GM23338 (cell line): ENCODE results near the gene TGOLN2. TPM values are rescaled to one million over a fixed set of nuclear protein-coding genes. Genes with fewer than 3 reads are reported as not detected.

Experiments used
- ATAC-seq: fragments of 200-7000 bp; cut with Tn5 transposase; 3 replicates; pipeline ENCODE4 v1.9.1; 2020
- DNase-seq: peaks from one replicate; pipeline ENCODE4 v3.0.0-alpha.2; 2015; ENCODE audit warnings: low spot score
- H2AFZ ChIP-seq: fragments of 200-600 bp; sonication (generic); 2 replicates; pipeline ENCODE4 v1.8.0; 2016; ENCODE audit warnings: antibody characterized with exemption, mild to moderate bottlenecking, moderate library complexity
- H3F3A ChIP-seq: fragments of 200-600 bp; sonication (generic); replicated peaks from 2 replicates; pipeline ENCODE4 v1.8.0; 2017; ENCODE audit warnings: antibody characterized with exemption, mixed run types, low read depth
- H3K27ac ChIP-seq: fragments of 200-600 bp; sonication (generic); 2 replicates; pipeline ENCODE4 v1.6.1; 2016; ENCODE audit warnings: low read depth
- H3K27me3 ChIP-seq: fragments of 200-600 bp; sonication (generic); 2 replicates; pipeline ENCODE4 v1.8.0; 2016; ENCODE audit warnings: mild to moderate bottlenecking, mixed run types, moderate library complexity; ENCODE audit not compliant: insufficient read depth
- H3K36me3 ChIP-seq: fragments of 200-600 bp; sonication (generic); 2 replicates; pipeline ENCODE4 v1.8.0; 2016; ENCODE audit warnings: mild to moderate bottlenecking; ENCODE audit not compliant: insufficient read depth
- H3K4me1 ChIP-seq: fragments of 200-600 bp; sonication (generic); 2 replicates; pipeline ENCODE4 v1.8.0; 2016; ENCODE audit warnings: mild to moderate bottlenecking, moderate library complexity; ENCODE audit not compliant: insufficient read depth
- H3K4me2 ChIP-seq: fragments of 200-600 bp; sonication (generic); 2 replicates; pipeline ENCODE4 v1.7.1; 2017; ENCODE audit warnings: mixed run types
- H3K4me3 ChIP-seq: fragments of 200-600 bp; sonication (generic); 2 replicates; pipeline ENCODE4 v1.6.1; 2016; ENCODE audit warnings: mixed run types
- H3K79me2 ChIP-seq: fragments of 200-600 bp; sonication (generic); replicated peaks from 2 replicates; pipeline ENCODE4 v1.8.0; 2017; ENCODE audit warnings: mild to moderate bottlenecking; ENCODE audit not compliant: insufficient read depth
- H3K9me2 ChIP-seq: fragments of 200-600 bp; sonication (generic); 2 replicates; pipeline ENCODE4 v1.8.0; 2017; ENCODE audit not compliant: insufficient read depth
- H4K20me1 ChIP-seq: fragments of 200-600 bp; sonication (generic); replicated peaks from 2 replicates; pipeline ENCODE4 v1.8.0; 2017; ENCODE audit warnings: mild to moderate bottlenecking; ENCODE audit not compliant: insufficient read depth
- H3K27ac Mint-ChIP-seq: 2 replicates; pipeline ENCODE4 v1.8.0; 2020; ENCODE audit warnings: inconsistent platforms, mild to moderate bottlenecking, moderate library complexity, mixed read lengths
- H3K27me3 Mint-ChIP-seq: 3 replicates; pipeline ENCODE4 v1.8.0; 2022; ENCODE audit warnings: low read depth, mild to moderate bottlenecking, moderate library complexity, mixed read lengths, inconsistent platforms; ENCODE audit not compliant: insufficient read depth, poor library complexity
- H3K36me3 Mint-ChIP-seq: 3 replicates; pipeline ENCODE4 v1.8.0; 2021; ENCODE audit warnings: low read depth, mild to moderate bottlenecking, inconsistent platforms, moderate library complexity, mixed read lengths
- H3K4me1 Mint-ChIP-seq: 3 replicates; pipeline ENCODE4 v1.8.0; 2020; ENCODE audit warnings: mild to moderate bottlenecking, inconsistent platforms, mixed read lengths
- H3K4me3 Mint-ChIP-seq: 3 replicates; pipeline ENCODE4 v1.8.0; 2021; ENCODE audit warnings: moderate library complexity, mild to moderate bottlenecking, inconsistent platforms, mixed read lengths
- H3K9me3 Mint-ChIP-seq: 3 replicates; pipeline ENCODE4 v1.8.0; 2020; ENCODE audit warnings: moderate library complexity, mild to moderate bottlenecking, inconsistent platforms, mixed read lengths
- CREB1 ChIP-seq: fragments of 250-450 bp; sonication (Bioruptor Pico); IDR thresholded peaks from 2 replicates; pipeline ENCODE4 v1.5.0; 2020; ENCODE audit warnings: low read depth, mild to moderate bottlenecking, moderate library complexity
- EZH2 ChIP-seq: fragments of 200-600 bp; sonication (generic); IDR thresholded peaks from one replicate; pipeline ENCODE4 v1.8.0; 2017; ENCODE audit warnings: antibody characterized with exemption, mild to moderate bottlenecking, low read depth; ENCODE audit not compliant: unreplicated experiment
- EZH2phosphoT487 ChIP-seq: fragments of 200-600 bp; sonication (generic); IDR thresholded peaks from one replicate; pipeline ENCODE4 v1.8.1; 2018; ENCODE audit warnings: antibody characterized with exemption; ENCODE audit not compliant: unreplicated experiment
- JUNB ChIP-seq: IDR thresholded peaks from one replicate; pipeline ENCODE4 v1.6.1; 2016; ENCODE audit warnings: antibody characterized with exemption; ENCODE audit not compliant: unreplicated experiment
- NANOG ChIP-seq: IDR thresholded peaks from 2 replicates; pipeline ENCODE4 v1.6.1; 2016; ENCODE audit warnings: antibody characterized with exemption, borderline replicate concordance
- POLR2AphosphoS5 ChIP-seq: IDR thresholded peaks from 2 replicates; pipeline ENCODE4 v1.6.1; 2016; ENCODE audit warnings: antibody characterized with exemption, low read depth
- STAT1 ChIP-seq: IDR thresholded peaks from one replicate; pipeline ENCODE4 v1.6.1; 2016; ENCODE audit warnings: antibody characterized with exemption; ENCODE audit not compliant: unreplicated experiment
- ZNF114 ChIP-seq: fragments of 250-450 bp; sonication (Bioruptor Pico); IDR thresholded peaks from 2 replicates; pipeline ENCODE4 v1.5.0; 2020; ENCODE audit warnings: mild to moderate bottlenecking, moderate library complexity
- ZNF331 ChIP-seq: fragments of 250-450 bp; sonication (Bioruptor Pico); IDR thresholded peaks from 2 replicates; pipeline ENCODE4 v1.5.0; 2020; ENCODE audit warnings: low read depth, mild to moderate bottlenecking, moderate library complexity
- polyA plus RNA-seq: library from polyadenylated mRNA; unstranded; fragments of >200 nt; fragmentation: Nextera tagmentation; extraction: Ambion mirVana; gene quantifications from 2 replicates; pipeline ENCODE4 v1.2.1, GENCODE V29; 2016
- total RNA-seq: library from RNA; depleted of rRNA; stranded (reverse); fragments of >200 nt; shearing (Covaris generic); gene quantifications from 2 replicates; pipeline ENCODE4 v1.2.3, GENCODE V29; 2014
- TF ChIP-seq, protein P1 (sequence below): IDR thresholded peaks from one replicate; pipeline ENCODE4 v1.6.1; 2018; ENCODE audit warnings: antibody characterized with exemption; ENCODE audit not compliant: unreplicated experiment
- TF ChIP-seq, protein P2 (sequence below): IDR thresholded peaks from 2 replicates; pipeline ENCODE4 v1.6.1; 2016; ENCODE audit warnings: antibody characterized with exemption
- TF ChIP-seq, protein P3 (sequence below): fragments of 250-450 bp; sonication (Bioruptor Pico); IDR thresholded peaks from 2 replicates; pipeline ENCODE4 v1.5.0; 2020; ENCODE audit warnings: mild to moderate bottlenecking, moderate library complexity

TGOLN2 gene
- total and polyA plus RNA-seq, 2 experiments from 2014 or later, result 20.8 to 48.3 TPM

DNA sequence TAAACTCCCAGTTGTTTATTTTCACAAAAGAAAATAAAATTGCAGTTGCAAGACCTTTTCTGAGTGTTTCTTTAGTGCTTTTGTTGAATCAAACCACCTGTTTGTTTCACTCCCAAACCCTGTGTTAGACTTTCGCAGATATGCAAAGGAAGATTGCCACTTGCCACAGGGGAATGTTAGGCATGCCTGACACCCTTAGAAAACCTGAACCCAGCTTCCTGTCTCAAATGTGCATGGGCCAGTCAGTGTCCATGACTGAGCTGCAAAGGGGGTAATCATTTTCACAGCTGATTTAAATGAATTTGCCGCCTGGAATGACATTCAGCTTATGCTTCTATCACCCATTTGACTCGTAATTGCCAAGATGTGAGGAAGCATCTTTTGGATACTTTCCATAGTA is 17.5 kb downstream of the TGOLN2 start:
- DNase-seq (peak; percentile 39), ATAC-seq (no peak)
- Mint-ChIP-seq H3K27ac (no peak overlapping the region), H3K27me3 (peaks cover 22% of the 10 kb centered on the region), H3K4me3 (no peak overlapping the region; the same call in 2 of the 3 replicates), H3K9me3 (no peaks in the 10 kb centered on the region), H3K4me1 (peaks cover 32% of the 10 kb centered on the region), H3K36me3 (peaks cover 51% of the 10 kb centered on the region)
- Histone ChIP-seq H3K4me1 (peaks cover 21% of the 10 kb centered on the region), H3K27ac (peak overlapping the region; percentile 73), H3K4me2 (no peak overlapping the region), H2AFZ (no peak overlapping the region), H4K20me1 (peaks cover 7% of the 10 kb centered on the region; the same call in 1 of the 2 replicates), H3F3A (peaks cover 11% of the 10 kb centered on the region), H3K79me2 (no peaks in the 10 kb centered on the region), H3K9me2 (no peaks in the 10 kb centered on the region), H3K36me3 (peaks cover 4% of the 10 kb centered on the region; the same call in 1 of the 2 replicates), H3K4me3 (no peak overlapping the region), H3K27me3 (no peaks in the 10 kb centered on the region)
- TF ChIP-seq EZH2 (no peak), EZH2phosphoT487 (no peak), POLR2AphosphoS5 (no peak), STAT1 (no peak), NANOG (no peak), ZNF331 (CRISPR knock-in tag) (no peak), ZNF114 (CRISPR knock-in tag) (no peak), CREB1 (CRISPR knock-in tag) (no peak), JUNB (no peak)
- TF ChIP-seq, protein P1, sequence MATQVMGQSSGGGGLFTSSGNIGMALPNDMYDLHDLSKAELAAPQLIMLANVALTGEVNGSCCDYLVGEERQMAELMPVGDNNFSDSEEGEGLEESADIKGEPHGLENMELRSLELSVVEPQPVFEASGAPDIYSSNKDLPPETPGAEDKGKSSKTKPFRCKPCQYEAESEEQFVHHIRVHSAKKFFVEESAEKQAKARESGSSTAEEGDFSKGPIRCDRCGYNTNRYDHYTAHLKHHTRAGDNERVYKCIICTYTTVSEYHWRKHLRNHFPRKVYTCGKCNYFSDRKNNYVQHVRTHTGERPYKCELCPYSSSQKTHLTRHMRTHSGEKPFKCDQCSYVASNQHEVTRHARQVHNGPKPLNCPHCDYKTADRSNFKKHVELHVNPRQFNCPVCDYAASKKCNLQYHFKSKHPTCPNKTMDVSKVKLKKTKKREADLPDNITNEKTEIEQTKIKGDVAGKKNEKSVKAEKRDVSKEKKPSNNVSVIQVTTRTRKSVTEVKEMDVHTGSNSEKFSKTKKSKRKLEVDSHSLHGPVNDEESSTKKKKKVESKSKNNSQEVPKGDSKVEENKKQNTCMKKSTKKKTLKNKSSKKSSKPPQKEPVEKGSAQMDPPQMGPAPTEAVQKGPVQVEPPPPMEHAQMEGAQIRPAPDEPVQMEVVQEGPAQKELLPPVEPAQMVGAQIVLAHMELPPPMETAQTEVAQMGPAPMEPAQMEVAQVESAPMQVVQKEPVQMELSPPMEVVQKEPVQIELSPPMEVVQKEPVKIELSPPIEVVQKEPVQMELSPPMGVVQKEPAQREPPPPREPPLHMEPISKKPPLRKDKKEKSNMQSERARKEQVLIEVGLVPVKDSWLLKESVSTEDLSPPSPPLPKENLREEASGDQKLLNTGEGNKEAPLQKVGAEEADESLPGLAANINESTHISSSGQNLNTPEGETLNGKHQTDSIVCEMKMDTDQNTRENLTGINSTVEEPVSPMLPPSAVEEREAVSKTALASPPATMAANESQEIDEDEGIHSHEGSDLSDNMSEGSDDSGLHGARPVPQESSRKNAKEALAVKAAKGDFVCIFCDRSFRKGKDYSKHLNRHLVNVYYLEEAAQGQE, result no peak
- TF ChIP-seq, protein P2, sequence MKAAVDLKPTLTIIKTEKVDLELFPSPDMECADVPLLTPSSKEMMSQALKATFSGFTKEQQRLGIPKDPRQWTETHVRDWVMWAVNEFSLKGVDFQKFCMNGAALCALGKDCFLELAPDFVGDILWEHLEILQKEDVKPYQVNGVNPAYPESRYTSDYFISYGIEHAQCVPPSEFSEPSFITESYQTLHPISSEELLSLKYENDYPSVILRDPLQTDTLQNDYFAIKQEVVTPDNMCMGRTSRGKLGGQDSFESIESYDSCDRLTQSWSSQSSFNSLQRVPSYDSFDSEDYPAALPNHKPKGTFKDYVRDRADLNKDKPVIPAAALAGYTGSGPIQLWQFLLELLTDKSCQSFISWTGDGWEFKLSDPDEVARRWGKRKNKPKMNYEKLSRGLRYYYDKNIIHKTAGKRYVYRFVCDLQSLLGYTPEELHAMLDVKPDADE, result no peak
- TF ChIP-seq, protein P3, sequence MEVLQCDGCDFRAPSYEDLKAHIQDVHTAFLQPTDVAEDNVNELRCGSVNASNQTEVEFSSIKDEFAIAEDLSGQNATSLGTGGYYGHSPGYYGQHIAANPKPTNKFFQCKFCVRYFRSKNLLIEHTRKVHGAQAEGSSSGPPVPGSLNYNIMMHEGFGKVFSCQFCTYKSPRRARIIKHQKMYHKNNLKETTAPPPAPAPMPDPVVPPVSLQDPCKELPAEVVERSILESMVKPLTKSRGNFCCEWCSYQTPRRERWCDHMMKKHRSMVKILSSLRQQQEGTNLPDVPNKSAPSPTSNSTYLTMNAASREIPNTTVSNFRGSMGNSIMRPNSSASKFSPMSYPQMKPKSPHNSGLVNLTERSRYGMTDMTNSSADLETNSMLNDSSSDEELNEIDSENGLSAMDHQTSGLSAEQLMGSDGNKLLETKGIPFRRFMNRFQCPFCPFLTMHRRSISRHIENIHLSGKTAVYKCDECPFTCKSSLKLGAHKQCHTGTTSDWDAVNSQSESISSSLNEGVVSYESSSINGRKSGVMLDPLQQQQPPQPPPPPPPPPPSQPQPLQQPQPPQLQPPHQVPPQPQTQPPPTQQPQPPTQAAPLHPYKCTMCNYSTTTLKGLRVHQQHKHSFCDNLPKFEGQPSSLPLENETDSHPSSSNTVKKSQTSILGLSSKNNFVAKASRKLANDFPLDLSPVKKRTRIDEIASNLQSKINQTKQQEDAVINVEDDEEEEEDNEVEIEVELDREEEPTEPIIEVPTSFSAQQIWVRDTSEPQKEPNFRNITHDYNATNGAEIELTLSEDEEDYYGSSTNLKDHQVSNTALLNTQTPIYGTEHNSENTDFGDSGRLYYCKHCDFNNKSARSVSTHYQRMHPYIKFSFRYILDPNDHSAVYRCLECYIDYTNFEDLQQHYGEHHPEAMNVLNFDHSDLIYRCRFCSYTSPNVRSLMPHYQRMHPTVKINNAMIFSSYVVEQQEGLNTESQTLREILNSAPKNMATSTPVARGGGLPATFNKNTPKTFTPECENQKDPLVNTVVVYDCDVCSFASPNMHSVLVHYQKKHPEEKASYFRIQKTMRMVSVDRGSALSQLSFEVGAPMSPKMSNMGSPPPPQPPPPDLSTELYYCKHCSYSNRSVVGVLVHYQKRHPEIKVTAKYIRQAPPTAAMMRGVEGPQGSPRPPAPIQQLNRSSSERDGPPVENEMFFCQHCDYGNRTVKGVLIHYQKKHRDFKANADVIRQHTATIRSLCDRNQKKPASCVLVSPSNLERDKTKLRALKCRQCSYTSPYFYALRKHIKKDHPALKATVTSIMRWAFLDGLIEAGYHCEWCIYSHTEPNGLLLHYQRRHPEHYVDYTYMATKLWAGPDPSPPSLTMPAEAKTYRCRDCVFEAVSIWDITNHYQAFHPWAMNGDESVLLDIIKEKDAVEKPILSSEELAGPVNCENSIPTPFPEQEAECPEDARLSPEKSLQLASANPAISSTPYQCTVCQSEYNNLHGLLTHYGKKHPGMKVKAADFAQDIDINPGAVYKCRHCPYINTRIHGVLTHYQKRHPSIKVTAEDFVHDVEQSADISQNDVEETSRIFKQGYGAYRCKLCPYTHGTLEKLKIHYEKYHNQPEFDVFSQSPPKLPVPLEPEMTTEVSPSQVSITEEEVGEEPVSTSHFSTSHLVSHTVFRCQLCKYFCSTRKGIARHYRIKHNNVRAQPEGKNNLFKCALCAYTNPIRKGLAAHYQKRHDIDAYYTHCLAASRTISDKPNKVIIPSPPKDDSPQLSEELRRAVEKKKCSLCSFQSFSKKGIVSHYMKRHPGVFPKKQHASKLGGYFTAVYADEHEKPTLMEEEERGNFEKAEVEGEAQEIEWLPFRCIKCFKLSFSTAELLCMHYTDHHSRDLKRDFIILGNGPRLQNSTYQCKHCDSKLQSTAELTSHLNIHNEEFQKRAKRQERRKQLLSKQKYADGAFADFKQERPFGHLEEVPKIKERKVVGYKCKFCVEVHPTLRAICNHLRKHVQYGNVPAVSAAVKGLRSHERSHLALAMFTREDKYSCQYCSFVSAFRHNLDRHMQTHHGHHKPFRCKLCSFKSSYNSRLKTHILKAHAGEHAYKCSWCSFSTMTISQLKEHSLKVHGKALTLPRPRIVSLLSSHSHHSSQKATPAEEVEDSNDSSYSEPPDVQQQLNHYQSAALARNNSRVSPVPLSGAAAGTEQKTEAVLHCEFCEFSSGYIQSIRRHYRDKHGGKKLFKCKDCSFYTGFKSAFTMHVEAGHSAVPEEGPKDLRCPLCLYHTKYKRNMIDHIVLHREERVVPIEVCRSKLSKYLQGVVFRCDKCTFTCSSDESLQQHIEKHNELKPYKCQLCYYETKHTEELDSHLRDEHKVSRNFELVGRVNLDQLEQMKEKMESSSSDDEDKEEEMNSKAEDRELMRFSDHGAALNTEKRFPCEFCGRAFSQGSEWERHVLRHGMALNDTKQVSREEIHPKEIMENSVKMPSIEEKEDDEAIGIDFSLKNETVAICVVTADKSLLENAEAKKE, result no peak
